Liver (tissue), 3 donors: ENCODE results near the gene HEXIM2.
A peak's percentile ranks its signal among the peaks of the same experiment; 100 is the strongest.

Experiments used
- CTCF ChIP-seq: fragments of 150-350 bp; IDR thresholded peaks from 2 replicates; pipeline ENCODE4 v1.5.1; 2017; ENCODE audit warnings: improper control_type of control experiment, low read depth, low read length; ENCODE audit not compliant: missing input control
- GABPA ChIP-seq, 2 donors: IDR thresholded peaks in 1 of 2; conservative IDR thresholded peaks in 1 of 2; 2 replicates each; pipeline ENCODE4 v1.6.1; 2016; ENCODE audit warnings: antibody characterized with exemption in 2 of 2, mild to moderate bottlenecking in 1 of 2, moderate library complexity in 1 of 2
- JUND ChIP-seq, 2 donors: IDR thresholded peaks; 2 replicates each; pipeline ENCODE4 v1.6.1; 2016; ENCODE audit warnings: antibody characterized with exemption in 2 of 2
- MAX ChIP-seq: IDR thresholded peaks from 2 replicates; pipeline ENCODE4 v1.6.1; 2016; ENCODE audit warnings: antibody characterized with exemption
- RAD21 ChIP-seq, 2 donors: IDR thresholded peaks; 2 replicates each; pipeline ENCODE4 v1.6.1; 2016; ENCODE audit warnings: antibody characterized with exemption in 2 of 2, mild to moderate bottlenecking in 2 of 2
- REST ChIP-seq: IDR thresholded peaks from 2 replicates; pipeline ENCODE4 v1.6.1; 2016; ENCODE audit warnings: antibody characterized with exemption, mild to moderate bottlenecking
- SP1 ChIP-seq: IDR thresholded peaks from 2 replicates; pipeline ENCODE4 v1.6.1; 2018; ENCODE audit warnings: antibody characterized with exemption, mild to moderate bottlenecking
- TAF1 ChIP-seq: conservative IDR thresholded peaks from 2 replicates; pipeline ENCODE4 v1.6.1; 2016; ENCODE audit warnings: antibody characterized with exemption, mild to moderate bottlenecking
- YY1 ChIP-seq: IDR thresholded peaks from 2 replicates; pipeline ENCODE4 v1.6.1; 2016; ENCODE audit warnings: antibody characterized with exemption, mild to moderate bottlenecking
- ZBTB33 ChIP-seq: IDR thresholded peaks from 2 replicates; pipeline ENCODE4 v1.6.1; 2016; ENCODE audit warnings: antibody characterized with exemption
- donor health status: healthy.
- donor health status: healthy.

GRCh38 chr17:45161288-45162024 is at the start of gene HEXIM2:
- TF ChIP-seq CTCF (no peak), RAD21 (IDR thresholded peaks at IDR 0.05) (peak; percentile 10 to 30), REST (peak; percentile 86), TAF1 (peak; percentile 75), YY1 (peak; percentile 100), ZBTB33 (peak; percentile 86), JUND (IDR thresholded peaks at IDR 0.05) (peak; percentile 42 to 67), MAX (peak; percentile 64), GABPA (IDR thresholded peaks at IDR 0.05 in 1 of 2, conservative IDR thresholded peaks at IDR 0.05 in 1 of 2) (peak in 1 of 2 donors; percentile 66), SP1 (peak; percentile 94)
